PC-3 (cell line): Measurements from ENCODE around the gene ACTRT3. TPM values are rescaled to one million over a fixed set of nuclear protein-coding genes. Genes with fewer than 3 reads are reported as not detected.

Experiments
- ATAC-seq: fragments of 200-7000 bp; cut with Tn5 transposase; 2 replicates; pipeline ENCODE4 v1.9.1; 2020; ENCODE audit warnings: mild to moderate bottlenecking, moderate library complexity
- BruUV-seq: library from RNA; stranded (reverse); fragments of 400-500 nt; replicated peaks from 2 replicates; lab custom pipeline; 2021; lab: Mats Ljungman, UMichigan
- CTCF ChIA-PET: fragments of 300-600 bp; sonication (Branson Sonifier 250); formaldehyde crosslinking; loops from one replicate; lab custom pipeline; 2022; ENCODE audit warnings: antibody characterized with exemption; lab: Charles Lee
- POLR2A ChIA-PET: fragments of 300-600 bp; sonication (Branson Sonifier 250); formaldehyde crosslinking; loops from one replicate; lab custom pipeline; 2022; ENCODE audit warnings: antibody characterized with exemption; ENCODE audit not compliant: unreplicated experiment; lab: Charles Lee
- DNase-seq: peaks from one replicate; pipeline ENCODE4 v3.0.0-alpha.2; 2015
- H2AFZ ChIP-seq: fragments of 300-600 bp; sonication (generic); 2 replicates; pipeline ENCODE4 v1.6.0; 2016; ENCODE audit warnings: antibody characterized with exemption, low read length
- H3F3A ChIP-seq: fragments of 300-600 bp; sonication (generic); one replicate; pipeline ENCODE4 v1.6.0; 2017; ENCODE audit warnings: antibody characterized with exemption, low read length, control low read depth, mild to moderate bottlenecking; ENCODE audit not compliant: unreplicated experiment
- H3K27ac ChIP-seq: fragments of 300-600 bp; sonication (generic); 2 replicates; pipeline ENCODE4 v1.5.1; 2016; ENCODE audit warnings: mild to moderate bottlenecking, low read length
- H3K27me3 ChIP-seq: fragments of 300-600 bp; sonication (generic); 2 replicates; pipeline ENCODE4 v1.6.1; 2016; ENCODE audit warnings: low read length, mixed read lengths
- H3K36me3 ChIP-seq: fragments of 300-600 bp; sonication (generic); 2 replicates; pipeline ENCODE4 v1.6.1; 2016; ENCODE audit warnings: low read depth, mixed run types, low read length, mixed read lengths
- H3K4me1 ChIP-seq: fragments of 300-600 bp; sonication (generic); 2 replicates; pipeline ENCODE4 v1.5.1; 2016; ENCODE audit warnings: low read length; ENCODE audit not compliant: insufficient read depth
- H3K4me2 ChIP-seq: fragments of 300-600 bp; sonication (generic); 2 replicates; pipeline ENCODE4 v1.6.0; 2016; ENCODE audit warnings: low read length
- H3K4me3 ChIP-seq: fragments of 300-600 bp; sonication (generic); 2 replicates; pipeline ENCODE4 v1.5.1; 2016; ENCODE audit warnings: mild to moderate bottlenecking, low read length, mixed read lengths
- H3K79me2 ChIP-seq: fragments of 300-600 bp; sonication (generic); 2 replicates; pipeline ENCODE4 v1.6.1; 2017; ENCODE audit warnings: low read length, mixed read lengths
- H3K9ac ChIP-seq: fragments of 300-600 bp; sonication (generic); 2 replicates; pipeline ENCODE4 v1.6.0; 2016; ENCODE audit warnings: mild to moderate bottlenecking, low read length
- H3K9me2 ChIP-seq: fragments of 300-600 bp; sonication (generic); replicated peaks from 2 replicates; pipeline ENCODE4 v1.6.1; 2016; ENCODE audit warnings: mixed run types, low read length, mixed read lengths
- H3K9me3 ChIP-seq: fragments of 300-600 bp; sonication (generic); 2 replicates; pipeline ENCODE4 v1.6.1; 2016; ENCODE audit warnings: low read length, mixed read lengths
- H4K20me1 ChIP-seq: fragments of 300-600 bp; sonication (generic); 2 replicates; pipeline ENCODE4 v1.6.1; 2016; ENCODE audit warnings: low read length, mixed read lengths
- EZH2 ChIP-seq: fragments of 300-600 bp; sonication (generic); IDR thresholded peaks from one replicate; pipeline ENCODE4 v1.6.1; 2017; ENCODE audit warnings: antibody characterized with exemption, mild to moderate bottlenecking, low read length; ENCODE audit not compliant: unreplicated experiment
- EZH2phosphoT487 ChIP-seq: fragments of 300-600 bp; sonication (generic); IDR thresholded peaks from 2 replicates; pipeline ENCODE4 v1.6.1; 2018; ENCODE audit warnings: mild to moderate bottlenecking, antibody characterized with exemption, low read length, borderline replicate concordance
- intact Hi-C: fragments of 100-400 bp; cut with micrococcal nuclease; formaldehyde crosslinking; loops from 2 replicates; pipeline ENCODE4 v1.9.0; 2023
- total RNA-seq: library from RNA; depleted of rRNA; stranded (reverse); fragments of >200 nt; gene quantifications from 2 replicates; pipeline ENCODE4 v1.2.3, GENCODE V29; 2014
- TF ChIP-seq, protein P1 (sequence below): fragments of 300-600 bp; sonication (generic); conservative IDR thresholded peaks from 2 replicates; pipeline ENCODE4 v1.5.1; 2017; ENCODE audit warnings: antibody characterized with exemption, low read depth, mild to moderate bottlenecking, low read length

The ACTRT3 gene
- total RNA-seq, 1 experiment from 2014 or later, result 2.6 TPM

DNA sequence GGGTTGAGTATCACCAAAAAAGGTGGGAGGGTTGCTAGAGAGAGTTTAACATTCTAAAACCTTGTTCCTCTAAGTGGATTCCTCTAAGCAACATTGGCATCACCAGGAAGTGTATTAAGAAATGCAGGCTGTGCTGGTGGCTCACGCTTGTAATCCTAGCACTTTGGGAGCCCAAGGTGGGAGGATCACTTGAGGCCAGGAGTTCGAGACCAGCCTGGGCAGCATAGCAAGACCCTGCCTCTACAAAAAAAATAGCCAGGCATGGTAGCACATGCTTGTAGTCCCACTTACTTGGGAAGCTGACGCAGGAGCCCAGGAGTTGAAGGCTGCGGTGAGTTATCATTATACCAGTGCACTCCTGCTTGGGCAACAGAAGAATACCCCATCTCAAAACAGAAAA lies 8.5 kb upstream of the ACTRT3 start:
- TF ChIP-seq, protein P1, sequence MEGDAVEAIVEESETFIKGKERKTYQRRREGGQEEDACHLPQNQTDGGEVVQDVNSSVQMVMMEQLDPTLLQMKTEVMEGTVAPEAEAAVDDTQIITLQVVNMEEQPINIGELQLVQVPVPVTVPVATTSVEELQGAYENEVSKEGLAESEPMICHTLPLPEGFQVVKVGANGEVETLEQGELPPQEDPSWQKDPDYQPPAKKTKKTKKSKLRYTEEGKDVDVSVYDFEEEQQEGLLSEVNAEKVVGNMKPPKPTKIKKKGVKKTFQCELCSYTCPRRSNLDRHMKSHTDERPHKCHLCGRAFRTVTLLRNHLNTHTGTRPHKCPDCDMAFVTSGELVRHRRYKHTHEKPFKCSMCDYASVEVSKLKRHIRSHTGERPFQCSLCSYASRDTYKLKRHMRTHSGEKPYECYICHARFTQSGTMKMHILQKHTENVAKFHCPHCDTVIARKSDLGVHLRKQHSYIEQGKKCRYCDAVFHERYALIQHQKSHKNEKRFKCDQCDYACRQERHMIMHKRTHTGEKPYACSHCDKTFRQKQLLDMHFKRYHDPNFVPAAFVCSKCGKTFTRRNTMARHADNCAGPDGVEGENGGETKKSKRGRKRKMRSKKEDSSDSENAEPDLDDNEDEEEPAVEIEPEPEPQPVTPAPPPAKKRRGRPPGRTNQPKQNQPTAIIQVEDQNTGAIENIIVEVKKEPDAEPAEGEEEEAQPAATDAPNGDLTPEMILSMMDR, result no peak
- TF ChIP-seq EZH2, result no peak
- TF ChIP-seq EZH2phosphoT487, result no peak
- intact Hi-C loops, result no loop called here

DNA sequence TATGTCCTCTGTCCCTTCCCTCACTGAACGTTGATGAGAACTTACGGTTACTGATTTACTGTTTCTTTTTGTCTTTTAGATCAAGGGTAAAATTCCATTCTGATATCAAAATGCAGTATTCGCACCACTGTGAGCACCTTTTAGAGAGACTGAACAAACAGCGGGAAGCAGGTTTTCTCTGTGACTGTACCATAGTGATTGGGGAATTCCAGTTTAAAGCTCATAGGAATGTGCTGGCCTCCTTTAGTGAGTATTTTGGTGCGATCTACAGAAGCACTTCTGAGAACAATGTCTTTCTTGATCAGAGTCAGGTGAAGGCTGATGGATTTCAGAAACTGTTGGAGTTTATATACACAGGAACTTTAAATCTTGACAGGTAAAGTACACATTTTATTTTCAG lies 4.8 kb upstream of the ACTRT3 start:
- Histone ChIP-seq H3K9me3 (no peaks in the 10 kb centered on the region), H4K20me1 (no peaks in the 10 kb centered on the region), H3K4me3 (peak overlapping the region; percentile 96), H3K27ac (no peak overlapping the region), H3F3A (no peaks in the 10 kb centered on the region), H2AFZ (no peak overlapping the region), H3K4me2 (peak overlapping the region; percentile 94), H3K9ac (peak overlapping the region; percentile 97), H3K79me2 (peaks cover 32% of the 10 kb centered on the region), H3K27me3 (no peaks in the 10 kb centered on the region), H3K9me2 (no peaks in the 10 kb centered on the region), H3K36me3 (peaks cover 35% of the 10 kb centered on the region; the same call in 1 of the 2 replicates), H3K4me1 (peaks cover 16% of the 10 kb centered on the region)
- ATAC-seq (no peak), DNase-seq (peak; percentile 14)
- ChIA-PET POLR2A (no interaction called here), CTCF (no interaction called here)
- intact Hi-C loops, result loop anchor here (5.0 kb wide), 3 partner anchors 38 to 1677 kb away; partner anchors contain the start of genes GOLIM4, GPR160, LRRC34 and LRRIQ4
- TF ChIP-seq EZH2 (no peak), EZH2phosphoT487 (no peak)
- TF ChIP-seq, protein P1, result no peak
- BruUV-seq, result no TSS peak

More for the DNA sequence above, 8.5 kb upstream of the ACTRT3 start:
- H3K4me1 ChIP-seq, result peaks cover 16% of the 10 kb centered on the region
- no peaks in the 10 kb centered on the region for H4K20me1 ChIP-seq
- H3K36me3 ChIP-seq, result peaks cover 61% of the 10 kb centered on the region
- H3K4me3 ChIP-seq, result no peak overlapping the region
- no peak overlapping the region for H2AFZ ChIP-seq
- H3K9ac ChIP-seq, result no peak overlapping the region
- POLR2A ChIA-PET, result no interaction called here
- ATAC-seq (no peak), DNase-seq (no peak)
- CTCF ChIA-PET, result no interaction called here
- no peaks in the 10 kb centered on the region for H3K9me3 ChIP-seq
- H3F3A ChIP-seq, result no peaks in the 10 kb centered on the region
- H3K4me2 ChIP-seq, result no peak overlapping the region
- peaks cover 32% of the 10 kb centered on the region for H3K79me2 ChIP-seq
- no peaks in the 10 kb centered on the region for H3K9me2 ChIP-seq
- no peak overlapping the region for H3K27ac ChIP-seq
- no TSS peak for BruUV-seq
- H3K27me3 ChIP-seq, result no peaks in the 10 kb centered on the region
